Measurements from ENCODE around the gene TMEM150B.

Gene TMEM150B

GRCh38 chr19:55354698-55355212 is 29.6 kb upstream of the TMEM150B start, which contains the start of gene COX6B2:
TSS of gene COX6B2 (minus strand) at chr19:55354719. CDS start at chr19:55354521, 198 bp downstream.
- no peak for DNase-seq (ENCODE audit: low spot score)

- DNase-seq (ENCODE audit: low spot score): no peak
These were observed 28.9 kb upstream of the TMEM150B start for GRCh38 chr19:55353803-55354697.

- DNase-seq (ENCODE audit: low spot score): no peak
These were observed 28.2 kb upstream of the TMEM150B start for GRCh38 chr19:55353356-55353802.

DNA sequence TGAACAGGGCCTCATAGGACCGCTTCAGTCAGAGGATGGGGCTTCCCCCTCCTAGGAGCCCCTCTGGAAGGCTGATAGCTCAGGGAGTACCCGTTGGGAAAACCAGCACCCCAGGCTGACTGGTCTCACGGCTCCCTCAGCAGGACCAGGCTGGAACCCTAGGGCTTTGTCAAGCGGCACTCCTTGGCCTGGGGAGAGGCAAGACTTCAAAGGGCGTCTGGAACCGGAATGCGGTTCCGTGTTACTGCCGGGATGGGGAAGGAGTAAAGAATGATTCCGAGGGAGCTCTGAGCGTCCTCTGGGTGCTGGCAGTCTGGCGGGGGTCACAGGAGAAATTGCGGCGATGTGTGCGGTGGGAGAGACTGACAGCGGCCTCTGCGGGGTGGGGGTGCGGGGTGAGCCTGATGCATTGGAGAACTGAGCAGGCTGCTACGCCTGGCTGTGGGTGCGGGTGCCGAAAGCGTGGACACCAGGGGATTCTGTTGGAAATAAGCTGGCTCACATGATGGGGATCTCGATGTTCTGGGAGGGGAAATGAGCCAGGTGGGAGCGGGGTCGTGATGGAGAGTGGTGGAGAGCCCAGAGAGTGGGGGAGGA is 27.5 kb upstream of the TMEM150B start:
- DNase-seq (ENCODE audit: low spot score): no peak

DNA sequence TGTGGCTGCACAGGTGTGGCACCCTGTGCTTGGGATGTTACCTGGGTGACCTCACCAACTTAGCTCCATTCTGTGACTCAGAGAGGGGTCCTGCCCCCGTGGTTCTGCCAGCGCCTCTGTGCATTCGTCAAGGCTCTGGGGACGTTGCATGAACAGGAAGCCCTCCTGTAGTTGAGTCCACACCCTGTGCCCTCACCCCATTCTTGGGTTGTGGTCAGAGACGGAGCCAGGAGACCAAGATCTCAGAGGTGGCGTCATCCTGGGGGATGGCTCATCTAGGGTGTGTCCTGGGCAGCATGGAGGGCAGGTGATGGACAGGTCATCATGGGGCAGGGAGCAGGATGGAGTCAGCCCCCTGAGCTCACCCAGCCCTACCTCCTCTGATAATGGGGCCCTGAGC is 26.9 kb upstream of the TMEM150B start:
- no peak for DNase-seq (ENCODE audit: low spot score)

GRCh38 chr19:55350620-55351315 is 25.6 kb upstream of the TMEM150B start:
- no peak for DNase-seq (ENCODE audit: low spot score)

DNA sequence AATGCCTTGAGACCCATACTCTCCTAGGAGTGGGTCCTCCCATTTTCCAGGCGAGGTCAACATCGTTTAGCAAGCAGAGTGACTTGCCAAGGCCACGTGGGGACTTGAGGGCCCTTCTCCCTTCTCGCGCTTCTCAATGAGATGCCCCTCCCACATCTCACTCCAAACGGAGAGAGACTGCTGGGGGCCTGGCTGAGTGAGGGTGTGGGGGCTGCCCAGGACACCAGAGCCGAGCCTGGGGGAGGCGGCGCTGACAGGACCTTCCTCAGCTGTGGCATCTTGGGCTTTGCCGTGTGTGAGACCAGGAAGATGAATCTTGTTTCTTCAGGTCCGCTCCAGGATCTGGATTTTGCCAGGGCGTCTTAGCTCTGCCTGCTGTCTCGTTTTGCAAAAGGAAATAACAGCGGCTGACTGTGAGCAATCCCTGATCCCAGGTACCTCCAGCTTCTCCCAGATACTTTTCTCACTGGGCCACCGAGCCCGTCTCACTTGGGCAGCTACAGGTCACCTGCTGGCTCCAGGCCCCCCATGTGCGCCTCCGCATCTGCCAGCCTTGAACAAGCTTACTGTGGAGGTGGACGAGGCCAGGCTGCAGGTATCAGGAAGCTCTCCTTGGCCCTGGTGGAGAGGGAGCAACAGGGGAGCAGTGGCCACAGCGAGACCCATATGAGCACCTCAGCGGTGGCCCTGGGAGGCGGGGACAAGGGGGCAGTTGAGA is 23.3 kb upstream of the TMEM150B start:
- no peak for DNase-seq (ENCODE audit: low spot score)

DNA sequence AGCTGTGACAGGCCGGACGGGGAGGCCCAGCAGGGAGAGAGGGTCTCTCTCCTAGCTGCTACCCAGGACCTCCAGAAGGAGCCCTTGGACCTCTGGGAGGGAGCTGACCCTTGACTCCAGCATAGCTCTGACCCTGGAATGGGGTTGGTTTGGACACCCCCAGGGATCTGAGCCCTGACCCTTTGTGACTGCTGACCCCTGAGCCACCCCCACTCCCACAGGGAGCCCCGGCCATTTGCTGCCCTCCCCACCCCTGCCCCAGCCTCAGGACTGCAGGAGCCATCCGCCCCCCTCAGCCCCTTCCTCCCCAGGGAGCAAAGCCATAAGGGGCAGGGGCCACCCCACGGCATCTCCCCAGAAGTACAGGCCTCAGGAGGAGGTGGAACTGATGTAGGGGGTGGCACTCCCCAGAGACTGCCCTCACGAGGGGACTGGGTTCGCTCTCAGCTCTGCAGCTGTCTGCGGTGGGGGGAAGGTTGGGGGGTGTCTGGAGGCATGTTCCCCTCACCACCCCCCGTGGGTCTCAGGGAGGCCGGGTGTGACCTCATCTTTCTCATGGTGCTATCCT is 22.4 kb upstream of the TMEM150B start:
- no peak for DNase-seq (ENCODE audit: low spot score)

GRCh38 chr19:55346725-55347441 is 21.7 kb upstream of the TMEM150B start:
- no peak for DNase-seq (ENCODE audit: low spot score)

DNA sequence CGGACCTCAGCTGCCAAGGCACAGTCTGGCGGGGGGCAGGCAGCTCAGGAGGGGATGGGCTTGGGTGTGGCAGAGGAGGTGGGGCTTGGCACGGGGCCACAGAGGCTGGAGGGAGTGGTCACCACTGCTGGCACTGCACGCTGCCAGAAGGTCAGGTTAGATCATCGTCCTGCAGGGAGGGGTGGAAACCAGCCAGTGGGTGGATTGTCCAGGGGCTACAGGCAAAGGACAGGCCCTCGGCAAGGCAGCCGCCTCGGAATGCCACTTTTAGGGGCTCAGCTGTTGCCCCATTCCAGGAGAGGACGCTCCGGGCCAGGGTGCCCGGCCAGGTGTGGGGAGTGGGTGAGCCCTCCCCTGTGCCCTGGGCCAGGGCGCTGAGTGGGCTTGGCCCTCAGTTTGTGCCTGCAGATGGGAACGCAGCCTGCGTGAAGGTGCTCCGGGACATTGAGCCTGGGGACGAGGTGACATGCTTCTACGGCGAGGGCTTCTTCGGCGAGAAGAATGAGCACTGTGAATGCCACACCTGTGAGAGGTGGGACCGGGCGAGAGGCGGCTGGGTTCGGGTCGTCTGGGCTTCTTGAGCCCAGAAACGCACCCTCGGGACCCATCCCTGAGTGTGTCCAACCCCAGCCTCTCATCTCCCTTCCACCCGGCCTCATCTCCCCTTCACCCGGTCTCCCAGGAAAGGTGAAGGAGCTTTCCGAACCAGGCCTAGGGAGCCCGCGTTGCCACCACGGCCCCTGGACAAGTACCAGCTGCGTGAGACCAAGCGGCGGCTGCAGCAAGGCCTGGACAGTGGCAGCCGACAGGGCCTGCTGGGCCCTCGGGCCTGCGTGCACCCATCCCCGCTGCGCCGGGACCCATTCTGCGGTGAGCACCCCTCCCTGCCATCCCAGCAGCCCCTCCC is 20.9 kb upstream of the TMEM150B start:
- DNase-seq (ENCODE audit: low spot score): no peak

GRCh38 chr19:55345101-55345817 is 20.1 kb upstream of the TMEM150B start:
- no peak for DNase-seq (ENCODE audit: low spot score)

GRCh38 chr19:55344444-55344843 is 19.3 kb upstream of the TMEM150B start:
- DNase-seq (ENCODE audit: low spot score): no peak

- no peak for DNase-seq (ENCODE audit: low spot score)
These were observed 16.7 kb upstream of the TMEM150B start for GRCh38 chr19:55341595-55342531.

DNA sequence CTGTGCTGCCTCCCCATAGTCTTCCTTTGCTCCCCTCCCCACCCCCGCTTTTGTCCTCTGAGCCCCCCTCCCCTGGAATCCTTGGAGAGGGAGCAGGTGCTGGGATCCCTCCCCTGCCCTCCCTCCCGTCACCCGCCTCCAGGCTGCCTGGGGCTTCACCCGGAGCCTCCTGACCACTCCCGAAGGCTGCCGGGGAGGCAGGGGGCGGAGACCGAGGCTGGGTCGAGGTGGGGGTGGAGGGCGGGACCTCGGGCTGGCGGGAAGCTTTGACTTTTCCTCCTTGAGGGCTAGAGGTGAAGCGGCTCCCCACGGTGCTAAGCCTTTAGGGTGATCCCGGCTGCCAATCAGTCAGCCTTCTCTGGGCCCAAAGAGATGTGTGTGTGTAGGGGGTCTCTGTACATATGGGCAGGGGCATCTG is 16.0 kb upstream of the TMEM150B start:
- no peak for DNase-seq (ENCODE audit: low spot score)

DNA sequence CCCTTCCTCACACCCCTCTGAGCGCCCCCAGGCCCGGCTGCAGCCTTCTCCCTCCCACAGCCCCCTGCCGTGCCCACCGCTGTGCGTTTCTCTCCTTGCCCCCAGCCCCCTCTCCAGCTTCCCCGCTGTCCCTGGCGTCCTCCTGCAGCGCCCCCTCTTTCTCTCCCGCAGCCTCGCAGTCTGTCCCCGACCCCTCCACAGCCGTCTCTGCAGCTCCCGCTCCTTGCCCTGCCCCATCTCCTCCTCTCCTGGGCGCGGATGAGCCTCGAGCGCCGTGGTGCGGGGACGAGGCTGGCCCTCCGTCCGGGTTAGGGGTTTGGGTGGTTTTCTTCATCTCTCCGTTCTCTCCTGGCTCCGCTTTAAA is 15.6 kb upstream of the TMEM150B start:
- DNase-seq (ENCODE audit: low spot score): no peak

DNA sequence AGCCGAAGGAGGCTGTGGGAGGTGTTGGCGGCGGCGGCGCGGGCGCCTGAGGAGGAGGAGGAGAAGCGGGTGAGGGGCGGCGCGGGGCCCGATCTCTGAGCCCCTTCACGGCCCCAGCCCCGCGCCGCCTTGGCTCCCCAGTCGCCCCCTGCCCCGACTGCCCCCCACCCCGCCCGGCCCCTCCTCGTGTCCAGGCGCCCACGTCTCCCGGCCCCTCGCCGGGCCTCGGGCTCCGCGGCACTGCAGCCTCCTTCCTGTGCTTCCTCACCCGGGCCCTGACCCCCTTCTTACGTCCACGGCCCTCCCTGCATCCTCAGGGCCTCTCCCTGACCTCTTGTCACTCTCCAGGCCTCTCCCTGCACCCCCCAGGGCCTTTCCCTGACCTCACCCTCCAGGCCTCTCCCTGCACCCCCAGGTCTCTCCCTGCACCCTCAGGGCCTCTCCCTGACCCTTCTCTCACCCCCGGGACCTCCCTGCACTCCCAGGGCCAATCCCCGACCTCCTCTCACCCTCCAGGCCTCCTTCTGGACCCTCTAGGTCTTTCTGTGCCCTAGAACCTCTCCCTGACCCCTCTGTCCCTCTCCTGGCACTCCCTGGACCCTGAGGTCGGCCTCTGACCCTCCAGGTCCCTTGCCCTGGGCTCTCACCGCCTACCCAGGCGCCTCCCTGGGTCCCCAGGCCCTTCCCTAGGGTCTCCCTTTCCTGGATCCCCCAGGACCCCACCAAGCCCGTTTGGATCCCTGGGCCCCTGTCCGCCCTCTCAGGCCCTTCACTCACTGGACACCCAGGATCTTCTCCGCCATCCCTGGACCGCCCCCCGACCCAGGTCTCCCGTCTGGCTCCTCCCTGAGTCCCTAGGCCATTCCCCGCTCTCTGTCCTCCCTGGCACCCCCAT is 15.0 kb upstream of the TMEM150B start:
- no peak for DNase-seq (ENCODE audit: low spot score)

Measured in kidney capillary endothelial cell (primary cell).